ENCODE results near the gene IP6K1.
"Not testable (repeated sequence)": the region's sequence is repeated elsewhere in the genome, so short reads cannot be mapped to it uniquely, and the experiment has no call there.

Gene IP6K1

GRCh38 chr3:49705390-49705960, 80.9 kb downstream of the IP6K1 start:
- no peak for DNase-seq

DNA sequence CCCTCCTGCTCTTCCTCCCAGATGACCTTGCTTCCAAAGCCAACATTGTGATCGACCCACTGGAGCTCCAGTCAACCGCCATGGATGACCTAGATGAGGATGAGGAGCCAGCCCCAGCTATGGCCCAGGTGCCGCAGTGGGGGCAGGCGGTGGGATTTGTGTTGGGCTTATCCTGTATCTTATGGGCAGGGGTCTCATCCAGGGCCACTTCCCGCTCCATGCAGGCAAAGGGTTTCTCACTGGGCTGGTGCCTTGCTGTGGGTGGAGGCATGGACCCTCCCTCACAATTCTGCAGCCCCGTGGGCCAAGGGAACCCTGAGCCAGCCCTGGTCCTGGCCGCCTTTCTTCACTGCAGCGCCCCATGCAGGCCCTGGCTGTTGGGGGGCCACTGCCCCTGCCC, 81.7 kb downstream of the IP6K1 start:
- no peak for DNase-seq

DNA sequence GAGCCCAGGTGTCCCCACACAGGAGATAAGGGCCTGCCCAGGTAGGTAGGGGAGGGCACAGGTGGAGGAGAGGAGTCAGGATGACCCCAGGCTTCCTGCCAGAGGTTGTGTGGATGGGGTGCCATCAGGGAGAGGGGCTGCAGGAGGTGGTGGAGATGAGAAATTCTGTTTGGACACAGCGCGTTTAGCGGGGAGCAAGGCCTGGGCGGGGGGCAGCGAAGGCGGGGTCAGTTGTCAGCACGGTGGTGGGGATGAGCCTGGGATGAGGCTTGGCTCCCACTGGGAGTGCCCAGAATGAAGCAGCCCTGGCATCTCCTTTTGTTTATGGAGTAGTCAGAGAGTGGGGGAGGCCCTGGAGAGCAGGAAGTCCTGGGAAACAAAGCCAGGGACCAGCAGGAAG, 82.4 kb downstream of the IP6K1 start:
- DNase-seq = no peak

- no peak for DNase-seq
These were observed 82.9 kb downstream of the IP6K1 start for GRCh38 chr3:49703443-49703927.

DNA sequence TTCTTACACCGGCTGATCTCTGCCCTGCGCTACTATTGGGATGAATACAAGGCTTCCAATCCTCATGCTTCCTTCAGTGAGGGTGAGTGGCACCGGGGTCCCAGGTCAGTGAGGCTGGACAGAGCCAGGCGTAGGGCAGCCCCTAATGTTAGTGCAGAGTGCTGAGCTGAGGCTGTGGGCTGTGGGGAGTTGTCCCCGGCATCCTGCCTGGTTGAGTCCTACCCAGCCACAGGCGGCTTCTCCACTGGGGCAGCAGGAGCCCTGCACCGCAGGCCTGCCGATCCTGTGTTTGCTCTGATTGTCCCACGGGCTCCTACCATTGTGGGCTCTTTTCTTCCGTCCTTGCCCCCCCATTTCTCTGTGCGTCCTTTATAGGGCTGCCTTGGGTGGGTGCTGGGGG, 83.7 kb downstream of the IP6K1 start:
- no peak for DNase-seq

GRCh38 chr3:49701388-49702077, 84.8 kb downstream of the IP6K1 start:
- no peak for DNase-seq

GRCh38 chr3:49700453-49701128, 85.8 kb downstream of the IP6K1 start:
- no peak for DNase-seq

DNA sequence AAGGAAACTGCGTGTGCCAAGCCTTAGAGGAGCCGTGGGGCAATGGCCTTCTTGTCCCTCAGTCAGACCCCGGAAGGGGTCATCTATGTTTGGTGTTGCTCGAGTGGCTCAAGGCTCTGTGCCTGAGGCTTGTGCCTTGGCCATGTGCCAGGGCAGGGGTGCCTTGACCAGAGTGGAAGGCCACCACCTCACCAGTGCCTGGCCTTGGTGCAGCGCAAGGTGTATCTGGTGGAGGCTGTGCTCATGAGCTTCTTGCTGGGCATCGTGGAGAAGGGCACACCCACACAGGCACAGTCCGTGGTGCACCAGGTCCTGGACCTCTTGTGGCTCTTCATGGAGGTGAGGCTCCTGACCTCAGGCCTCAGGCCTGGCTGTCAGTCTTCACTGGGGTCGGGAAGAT, 86.3 kb downstream of the IP6K1 start:
- no peak for DNase-seq

GRCh38 chr3:49699281-49699979, 86.9 kb downstream of the IP6K1 start:
- DNase-seq = no peak

DNA sequence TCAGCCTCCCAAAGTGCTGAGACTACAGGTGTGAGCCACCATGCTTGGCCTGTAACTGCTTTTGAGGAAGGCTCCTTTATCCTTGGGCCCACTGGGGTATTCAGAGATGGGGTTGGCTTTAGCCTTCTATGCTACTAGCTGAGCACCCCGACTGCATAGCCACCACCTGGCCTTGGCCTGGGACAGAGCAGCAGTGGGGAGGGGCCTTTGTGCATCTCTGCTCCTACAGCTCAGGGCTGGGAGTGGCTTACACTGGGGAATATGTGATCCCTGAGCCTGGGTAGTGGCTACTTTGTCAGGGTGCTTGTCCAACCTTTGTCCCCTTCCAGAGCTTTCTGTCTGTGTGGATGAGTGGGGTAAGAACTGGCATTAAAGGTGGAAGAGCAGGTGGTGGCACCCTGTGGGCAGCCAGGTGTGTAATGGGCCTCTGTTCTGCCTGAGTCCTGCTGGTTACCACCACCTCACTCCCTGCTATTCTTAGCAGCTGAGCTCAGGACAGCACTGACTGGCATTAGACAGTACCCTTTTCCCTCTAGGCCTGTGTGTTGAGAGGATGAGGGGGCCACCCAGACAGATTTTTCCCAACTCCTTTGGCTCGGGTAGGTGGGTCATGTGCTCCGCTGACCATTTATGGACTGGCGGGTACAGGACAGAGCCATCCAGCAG, 90.9 kb downstream of the IP6K1 start:
- DNase-seq = not testable (repeated sequence)

GRCh38 chr3:49694409-49695070, 91.8 kb downstream of the IP6K1 start:
- DNase-seq = not testable (repeated sequence)

DNA sequence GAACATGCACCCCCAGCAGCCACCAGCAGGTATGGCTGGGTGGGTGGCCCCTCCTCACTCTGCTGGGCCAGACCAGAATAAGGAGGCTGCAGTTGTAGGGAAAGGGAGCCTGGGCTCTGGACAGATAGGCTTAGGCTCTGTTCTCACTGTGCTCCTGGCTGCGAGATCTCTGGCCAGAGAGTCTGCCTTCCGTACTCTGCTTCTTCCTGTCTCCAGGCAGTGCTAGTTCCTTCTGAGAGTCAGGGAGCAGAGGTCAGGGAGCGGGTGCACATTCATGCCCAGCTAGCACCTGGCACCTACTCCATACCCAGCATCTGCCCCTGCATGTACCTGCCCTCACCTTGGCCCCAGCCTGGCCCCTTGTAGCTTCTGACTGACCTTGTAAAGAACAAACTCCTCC, 94.9 kb downstream of the IP6K1 start:
- DNase-seq = not testable (repeated sequence)

- not testable (repeated sequence) for DNase-seq
These were observed 95.5 kb downstream of the IP6K1 start for GRCh38 chr3:49690856-49691255.

- not testable (repeated sequence) for DNase-seq
These were observed 96.3 kb downstream of the IP6K1 start for GRCh38 chr3:49689908-49690624.

DNA sequence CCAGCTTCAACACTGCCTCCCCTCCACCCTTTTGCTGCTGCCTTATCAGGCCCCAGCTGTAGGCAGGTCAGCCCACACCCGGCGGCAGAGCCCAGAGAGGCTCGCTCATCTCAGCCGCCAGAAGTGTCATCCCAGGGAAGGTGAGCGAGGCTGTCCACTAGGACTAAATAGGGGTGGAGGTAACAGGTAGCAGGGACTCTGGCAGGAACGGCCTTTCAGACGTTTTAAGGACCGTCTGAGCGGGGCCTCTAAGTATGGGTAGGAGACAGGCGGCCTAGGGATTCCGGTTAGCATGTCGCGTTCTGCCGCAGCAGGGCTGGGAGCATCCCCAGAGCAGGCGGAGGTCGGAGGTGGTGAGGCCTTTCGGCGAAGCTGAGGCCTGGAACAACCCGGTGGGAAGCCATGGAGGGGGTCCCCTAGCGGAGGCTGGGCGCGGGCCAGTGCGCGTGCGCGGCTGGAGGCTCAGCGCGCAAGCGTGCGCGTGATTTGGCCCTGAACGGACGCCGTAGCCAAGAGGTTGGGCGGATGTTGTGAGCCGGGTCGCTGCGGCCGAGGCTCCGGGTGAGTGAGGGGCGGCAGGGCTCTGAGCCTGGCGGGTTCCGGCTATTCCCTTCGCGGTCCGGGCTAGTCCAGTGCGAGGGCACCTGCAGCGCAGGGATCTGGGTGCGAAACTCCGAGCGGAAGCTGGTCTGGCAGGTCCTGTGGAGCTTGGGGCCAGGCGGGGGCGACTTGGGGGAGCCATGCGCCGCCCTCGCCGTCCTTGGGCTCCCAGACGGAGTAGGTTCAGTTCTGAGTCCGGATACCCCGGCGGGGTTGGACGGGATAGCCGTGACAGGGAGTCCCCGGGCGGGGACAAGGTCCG, 97.1 kb downstream of the IP6K1 start, which contains the start of the genes MST1 and RNF123:
MST1 (minus strand) TSS at position 429 of the 862 bp plus-strand sequence. CDS start 783 bp downstream, outside the sequence.
RNF123 (plus strand) TSS at position 512 of the 862 bp plus-strand sequence. CDS start 1,609 bp downstream, outside the sequence.
- DNase-seq = no peak

GRCh38 chr3:49688338-49689045, 97.8 kb downstream of the IP6K1 start:
- DNase-seq = not testable (repeated sequence)

GRCh38 chr3:49687424-49687795, 98.9 kb downstream of the IP6K1 start:
- not testable (repeated sequence) for DNase-seq

DNA sequence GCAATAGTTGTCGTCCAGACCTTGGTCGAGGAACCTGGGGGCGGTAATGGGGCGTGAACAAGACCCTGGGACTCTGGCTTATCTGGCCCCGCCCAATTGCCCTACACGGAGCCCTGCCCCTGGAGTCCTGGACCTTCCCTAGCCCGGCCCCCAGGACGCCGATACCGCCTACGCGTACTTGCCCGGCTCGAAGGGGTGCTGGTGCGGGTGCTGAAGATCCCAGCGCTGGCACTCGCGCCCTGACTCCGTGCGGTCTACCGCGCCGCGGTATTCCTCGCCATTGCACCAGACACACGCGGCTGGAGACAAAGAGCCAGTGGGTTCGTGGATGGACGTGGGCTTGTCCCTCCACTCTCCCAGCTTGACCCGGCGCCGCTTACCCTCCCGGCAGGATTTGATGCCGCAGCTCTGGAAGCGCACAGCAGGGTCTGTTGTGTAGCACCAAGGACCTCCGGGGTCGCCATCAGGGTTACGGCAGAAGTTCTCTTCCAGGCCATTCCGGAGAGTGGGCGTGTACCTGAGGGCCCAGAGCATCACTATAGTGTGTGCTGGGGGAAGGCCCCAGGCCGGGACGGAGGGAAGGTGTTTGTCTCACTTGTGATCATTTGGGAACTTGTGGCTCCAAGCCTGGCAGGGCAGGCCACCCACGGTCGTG, 99.4 kb downstream of the IP6K1 start:
- DNase-seq = not testable (repeated sequence)

- not testable (repeated sequence) for DNase-seq
These were observed 100.0 kb downstream of the IP6K1 start for GRCh38 chr3:49686346-49686745.
